Cardiac septum (tissue), 1 donor: ENCODE data around the gene ANKFY1. TPM values are rescaled to one million over a fixed set of nuclear protein-coding genes. Genes with fewer than 3 reads are reported as not detected.
A peak's percentile ranks its signal among the peaks of the same experiment; 100 is the strongest.

Experiments used
- DNase-seq: peaks from one replicate; pipeline ENCODE4 v3.0.0-alpha.2; 2020; ENCODE audit warnings: low spot score
- intact Hi-C: fragments of 100-400 bp; cut with DNase I; formaldehyde crosslinking; loops from one replicate; pipeline ENCODE4 v1.14.0; 2022
- long read RNA-seq: library from polyadenylated mRNA; unstranded; transcript quantifications from one replicate; pipeline ENCODE4 v2.0.0, GENCODE V29; 2021
- total RNA-seq: library from RNA; stranded (reverse); fragmentation: NEBNext Ultra II Directional; extraction: Animal tissue kit (Norgen Biotek cat#: 25700); gene quantifications from one replicate; pipeline ENCODE4 v1.2.1, GENCODE V29; 2021
- donor health status: DM: no; HTN: no; CAD: no.

The ANKFY1 gene
- total RNA-seq = 21.4 TPM
- long read RNA-seq, full-length matches to known transcripts = 1 of 12 reads
- long read RNA-seq, partial matches to known transcripts = 6 of 12 reads
- long read RNA-seq, other reads (novel, unspliced or antisense) = 5 of 12 reads

GRCh38 chr17:4263282-4264215 lies at the start of gene ANKFY1:
TSS of gene ANKFY1 (minus strand) at chr17:4263979. CDS start at chr17:4263941, 38 bp downstream.
- intact Hi-C loops = loop anchor here (5.0 kb wide), 1 partner anchor 46 kb away; no protein-coding TSS in a partner anchor
- DNase-seq = peak; percentile 99

- DNase-seq = no peak
- intact Hi-C loops = loop anchor here (5.0 kb wide), 1 partner anchor 57 kb away; the partner anchor contains the start of gene UBE2G1
Measured at GRCh38 chr17:4310354-4311060, 46.7 kb upstream of the ANKFY1 start.

- intact Hi-C loops = loop anchor here (5.0 kb wide), 1 partner anchor 57 kb away; the partner anchor contains the start of gene UBE2G1
- DNase-seq = no peak
Measured at GRCh38 chr17:4309897-4310296, 46.1 kb upstream of the ANKFY1 start.

- no peak for DNase-seq
- intact Hi-C loops = no loop called here
Measured at GRCh38 chr17:4307179-4307930, 43.6 kb upstream of the ANKFY1 start.

- DNase-seq = no peak
- intact Hi-C loops = no loop called here
Measured at GRCh38 chr17:4305224-4305623, 41.4 kb upstream of the ANKFY1 start.

GRCh38 chr17:4304417-4305027 lies 40.7 kb upstream of the ANKFY1 start:
- DNase-seq = no peak
- intact Hi-C loops = loop anchor here (5.0 kb wide), 1 partner anchor 87 kb away; no protein-coding TSS in a partner anchor

GRCh38 chr17:4301066-4301465 lies 37.3 kb upstream of the ANKFY1 start:
- no peak for DNase-seq
- intact Hi-C loops = loop anchor here (5.0 kb wide), 1 partner anchor 84 kb away; no protein-coding TSS in a partner anchor

- intact Hi-C loops = no loop called here
- no peak for DNase-seq
Measured at GRCh38 chr17:4297351-4297750, 33.6 kb upstream of the ANKFY1 start.

- intact Hi-C loops = no loop called here
Measured at GRCh38 chr17:4295686-4296085, 31.9 kb upstream of the ANKFY1 start.

GRCh38 chr17:4293572-4293971 lies 29.8 kb upstream of the ANKFY1 start:
- no peak for DNase-seq
- intact Hi-C loops = no loop called here

More at GRCh38 chr17:4295686-4296085, 31.9 kb upstream of the ANKFY1 start:
- DNase-seq = no peak

GRCh38 chr17:4287710-4288109 lies 23.9 kb upstream of the ANKFY1 start:
- intact Hi-C loops = no loop called here
- no peak for DNase-seq

GRCh38 chr17:4276514-4276913 lies 12.7 kb upstream of the ANKFY1 start:
- no peak for DNase-seq
- intact Hi-C loops = no loop called here

- intact Hi-C loops = no loop called here
Measured at GRCh38 chr17:4272972-4273368, 9.2 kb upstream of the ANKFY1 start.

GRCh38 chr17:4272213-4272971 lies 8.6 kb upstream of the ANKFY1 start:
- intact Hi-C loops = no loop called here
- DNase-seq = no peak

More at GRCh38 chr17:4272972-4273368, 9.2 kb upstream of the ANKFY1 start:
- no peak for DNase-seq

- intact Hi-C loops = no loop called here
- no peak for DNase-seq
Measured at GRCh38 chr17:4270736-4271135, 7.0 kb upstream of the ANKFY1 start.

GRCh38 chr17:4269915-4270314 lies 6.1 kb upstream of the ANKFY1 start:
- DNase-seq = no peak
- intact Hi-C loops = no loop called here

- DNase-seq = no peak
- intact Hi-C loops = no loop called here
Measured at GRCh38 chr17:4267402-4267801, 3.6 kb upstream of the ANKFY1 start.

GRCh38 chr17:4266550-4266949 lies 2.8 kb upstream of the ANKFY1 start:
- intact Hi-C loops = no loop called here

More at GRCh38 chr17:4266550-4266949, 2.8 kb upstream of the ANKFY1 start:
- no peak for DNase-seq
